Activated naive CD8-positive, alpha-beta T cell treated with anti-CD3 and anti-CD28 coated beads, Interleukin-2, amount 50 U/mL, for 24 hours (primary cell): ENCODE data around the gene OTULIN.

Experiments
- ATAC-seq: fragments of 150-1000 bp; cut with Tn5 transposase; one replicate; pipeline ENCODE4 v1.10.0; 2021
- DNase-seq: peaks from one replicate; pipeline ENCODE4 v3.0.0; 2021
- H3K27ac Mint-ChIP-seq: one replicate; pipeline ENCODE4 v1.8.0; 2021; ENCODE audit warnings: mild to moderate bottlenecking, mixed read lengths
- H3K27me3 Mint-ChIP-seq: one replicate; pipeline ENCODE4 v1.8.0; 2021; ENCODE audit warnings: mixed read lengths
- H3K36me3 Mint-ChIP-seq: one replicate; pipeline ENCODE4 v1.8.0; 2021; ENCODE audit warnings: low read depth, mixed read lengths
- H3K4me1 Mint-ChIP-seq: one replicate; pipeline ENCODE4 v1.8.0; 2021; ENCODE audit warnings: mixed read lengths
- H3K4me3 Mint-ChIP-seq: one replicate; pipeline ENCODE4 v1.8.0; 2021; ENCODE audit warnings: mild to moderate bottlenecking, moderate library complexity, mixed read lengths
- H3K9me3 Mint-ChIP-seq: one replicate; pipeline ENCODE4 v1.8.0; 2021; ENCODE audit warnings: mixed read lengths

The OTULIN gene

GRCh38 chr5:14662721-14663260, 1.7 kb upstream of the OTULIN start:
- Mint-ChIP-seq H3K36me3 (peaks cover 23% of the 10 kb centered on the region), H3K4me3 (peak overlapping the region; percentile 92), H3K9me3 (peaks cover 4% of the 10 kb centered on the region), H3K27me3 (no peaks in the 10 kb centered on the region), H3K4me1 (peaks cover 76% of the 10 kb centered on the region), H3K27ac (peak overlapping the region; percentile 97)
- no peak for DNase-seq
- ATAC-seq, result no peak

- DNase-seq, result peak; percentile 27
- peaks cover 84% of the 10 kb centered on the region for H3K4me1 Mint-ChIP-seq
- ATAC-seq, result no peak
- peak overlapping the region; percentile 97 for H3K27ac Mint-ChIP-seq
- H3K36me3 Mint-ChIP-seq, result peaks cover 29% of the 10 kb centered on the region
- H3K4me3 Mint-ChIP-seq, result peak overlapping the region; percentile 92
- H3K9me3 Mint-ChIP-seq, result peaks cover 4% of the 10 kb centered on the region
- H3K27me3 Mint-ChIP-seq, result no peaks in the 10 kb centered on the region
These were observed 716 bp upstream of the OTULIN start for GRCh38 chr5:14663734-14664269.

- Mint-ChIP-seq H3K27ac (peak overlapping the region; percentile 94), H3K9me3 (peaks cover 4% of the 10 kb centered on the region), H3K4me3 (peak overlapping the region; percentile 98), H3K36me3 (peaks cover 32% of the 10 kb centered on the region), H3K4me1 (peaks cover 87% of the 10 kb centered on the region), H3K27me3 (no peaks in the 10 kb centered on the region)
- peak; percentile 38 for DNase-seq
- no peak for ATAC-seq
These were observed 744 bp downstream of the OTULIN start for GRCh38 chr5:14665101-14665822.

GRCh38 chr5:14665949-14666348, 1.4 kb downstream of the OTULIN start:
- Mint-ChIP-seq H3K9me3 (peaks cover under 1% of the 10 kb centered on the region), H3K36me3 (peaks cover 31% of the 10 kb centered on the region), H3K27me3 (no peaks in the 10 kb centered on the region), H3K4me3 (peak overlapping the region; percentile 98), H3K27ac (peak overlapping the region; percentile 94), H3K4me1 (peaks cover 85% of the 10 kb centered on the region)
- DNase-seq (peak; percentile 56), ATAC-seq (no peak)

GRCh38 chr5:14666357-14666756, 1.8 kb downstream of the OTULIN start:
- Mint-ChIP-seq H3K27me3 (no peaks in the 10 kb centered on the region), H3K9me3 (no peaks in the 10 kb centered on the region), H3K4me3 (peak overlapping the region; percentile 98), H3K27ac (peak overlapping the region; percentile 94), H3K36me3 (peaks cover 32% of the 10 kb centered on the region), H3K4me1 (peaks cover 85% of the 10 kb centered on the region)
- no peak for ATAC-seq
- DNase-seq, result no peak

GRCh38 chr5:14667290-14667689, 2.8 kb downstream of the OTULIN start:
- no peaks in the 10 kb centered on the region for H3K9me3 Mint-ChIP-seq
- no peak for ATAC-seq
- H3K27me3 Mint-ChIP-seq, result no peaks in the 10 kb centered on the region
- H3K4me1 Mint-ChIP-seq, result peaks cover 86% of the 10 kb centered on the region
- peaks cover 32% of the 10 kb centered on the region for H3K36me3 Mint-ChIP-seq
- peak overlapping the region; percentile 98 for H3K4me3 Mint-ChIP-seq
- DNase-seq, result no peak
- peak overlapping the region; percentile 94 for H3K27ac Mint-ChIP-seq

- H3K36me3 Mint-ChIP-seq, result peaks cover 35% of the 10 kb centered on the region
- peak overlapping the region; percentile 88 for H3K27ac Mint-ChIP-seq
- ATAC-seq (no peak), DNase-seq (no peak)
- no peaks in the 10 kb centered on the region for H3K27me3 Mint-ChIP-seq
- H3K4me1 Mint-ChIP-seq, result peaks cover 86% of the 10 kb centered on the region
- H3K4me3 Mint-ChIP-seq, result peak overlapping the region; percentile 98
- H3K9me3 Mint-ChIP-seq, result no peaks in the 10 kb centered on the region
These were observed 3.3 kb downstream of the OTULIN start for GRCh38 chr5:14667770-14668169.

- peaks cover 37% of the 10 kb centered on the region for H3K36me3 Mint-ChIP-seq
- DNase-seq, result peak; percentile 65
- ATAC-seq, result peak; percentile 31
These were observed 3.7 kb downstream of the OTULIN start for GRCh38 chr5:14668181-14668591.

GRCh38 chr5:14669415-14669814, 4.9 kb downstream of the OTULIN start:
- DNase-seq, result no peak
- Mint-ChIP-seq H3K36me3 (peaks cover 41% of the 10 kb centered on the region), H3K4me1 (peaks cover 87% of the 10 kb centered on the region), H3K9me3 (no peaks in the 10 kb centered on the region), H3K27me3 (no peaks in the 10 kb centered on the region), H3K27ac (peak overlapping the region; percentile 80), H3K4me3 (peak overlapping the region; percentile 98)
- no peak for ATAC-seq

More at GRCh38 chr5:14668181-14668591, 3.7 kb downstream of the OTULIN start:
- Mint-ChIP-seq H3K9me3 (no peaks in the 10 kb centered on the region), H3K27me3 (no peaks in the 10 kb centered on the region), H3K27ac (peak overlapping the region; percentile 88), H3K4me3 (peak overlapping the region; percentile 98), H3K4me1 (peaks cover 86% of the 10 kb centered on the region)

GRCh38 chr5:14669975-14670374, 5.5 kb downstream of the OTULIN start:
- Mint-ChIP-seq H3K9me3 (no peaks in the 10 kb centered on the region), H3K27me3 (no peaks in the 10 kb centered on the region), H3K4me3 (peak overlapping the region; percentile 98), H3K27ac (peak overlapping the region; percentile 80), H3K36me3 (peaks cover 44% of the 10 kb centered on the region), H3K4me1 (peaks cover 92% of the 10 kb centered on the region)
- ATAC-seq (peak; percentile 34), DNase-seq (no peak)

GRCh38 chr5:14671414-14671813, 6.9 kb downstream of the OTULIN start:
- Mint-ChIP-seq H3K4me1 (peaks cover 94% of the 10 kb centered on the region), H3K36me3 (peaks cover 46% of the 10 kb centered on the region), H3K9me3 (no peaks in the 10 kb centered on the region), H3K27me3 (no peaks in the 10 kb centered on the region), H3K4me3 (peak overlapping the region; percentile 64), H3K27ac (peak overlapping the region; percentile 85)
- DNase-seq (no peak), ATAC-seq (peak; percentile 6)

- no peak for DNase-seq
- Mint-ChIP-seq H3K4me1 (peaks cover 94% of the 10 kb centered on the region), H3K36me3 (peaks cover 46% of the 10 kb centered on the region), H3K9me3 (no peaks in the 10 kb centered on the region), H3K27ac (peak overlapping the region; percentile 85), H3K27me3 (no peaks in the 10 kb centered on the region), H3K4me3 (peak overlapping the region; percentile 5)
- ATAC-seq, result no peak
These were observed 7.6 kb downstream of the OTULIN start for GRCh38 chr5:14672082-14672481.

- ATAC-seq (no peak), DNase-seq (no peak)
- peak overlapping the region; percentile 8 for H3K4me3 Mint-ChIP-seq
- H3K9me3 Mint-ChIP-seq, result no peaks in the 10 kb centered on the region
- peak overlapping the region; percentile 33 for H3K27ac Mint-ChIP-seq
- peaks cover 93% of the 10 kb centered on the region for H3K4me1 Mint-ChIP-seq
- H3K36me3 Mint-ChIP-seq, result peaks cover 48% of the 10 kb centered on the region
- no peaks in the 10 kb centered on the region for H3K27me3 Mint-ChIP-seq
These were observed 8.2 kb downstream of the OTULIN start for GRCh38 chr5:14672484-14673394.

- Mint-ChIP-seq H3K27me3 (no peaks in the 10 kb centered on the region), H3K36me3 (peaks cover 45% of the 10 kb centered on the region), H3K4me3 (no peak overlapping the region), H3K27ac (peak overlapping the region; percentile 6), H3K9me3 (no peaks in the 10 kb centered on the region), H3K4me1 (peaks cover 91% of the 10 kb centered on the region)
- ATAC-seq (no peak), DNase-seq (no peak)
These were observed 8.9 kb downstream of the OTULIN start for GRCh38 chr5:14673443-14673842.
